Natural killer cell (primary cell): ENCODE data around the gene HTR3D. TPM values are rescaled to one million over a fixed set of nuclear protein-coding genes. Genes with fewer than 3 reads are reported as not detected.

Source experiments
- total RNA-seq, 4 donors: library from RNA; stranded (reverse); fragments of 120-200 nt in 1 of 4; gene quantifications; one replicate each; pipeline versions ENCODE4 v1.2.3 to v1.2.4, GENCODE V29; 2013 to 2022

Gene HTR3D
- total RNA-seq, 3 donors from 2014 or later (not counting 1 experiment from before 2014, with no cell fraction given) = not detected

Other genes with a start within 250 kb of the HTR3D start
- 1 to 10 TPM in 1 of 3 donors, under 1 TPM in 1, not detected in 1; 0.70 to 2.4 TPM for gene MAP6D1, start 206.2 kb upstream of the HTR3D start, total RNA-seq
- gene PARL, start 146.9 kb upstream of the HTR3D start, total RNA-seq = 10 to 100 TPM; 35.1 to 47.1 (median 37.7) TPM
- 10 to 100 TPM; 15.6 to 32.5 (median 27.1) TPM for gene ABCC5, start 13.9 kb upstream of the HTR3D start, total RNA-seq
- gene HTR3C, start 21.3 kb downstream of the HTR3D start, total RNA-seq = not detected
- not detected for gene HTR3E, start 65.3 kb downstream of the HTR3D start, total RNA-seq
- 10 to 100 TPM; 44.5 to 59.4 (median 54.8) TPM for gene EIF2B5, start 103.6 kb downstream of the HTR3D start, total RNA-seq
- 10 to 100 TPM; 59.1 to 77.5 (median 59.7) TPM for gene DVL3, start 123.6 kb downstream of the HTR3D start, total RNA-seq
- gene AP2M1, start 143.1 kb downstream of the HTR3D start, total RNA-seq = 100 to 1,000 TPM; 157 to 188 (median 168) TPM
- 100 to 1,000 TPM; 128 to 168 (median 157) TPM for gene ABCF3, start 154.5 kb downstream of the HTR3D start, total RNA-seq
- gene VWA5B2, start 197.8 kb downstream of the HTR3D start, total RNA-seq = under 1 TPM in 2 of 3 donors, not detected in 1; 0.14 to 0.23 TPM
- 10 to 100 TPM; 18.4 to 21.8 (median 20.4) TPM for gene ALG3, start 217.2 kb downstream of the HTR3D start, total RNA-seq
- gene EEF1AKMT4, start 217.9 kb downstream of the HTR3D start, total RNA-seq = under 1 TPM; 0.73 to 0.80 (median 0.79) TPM
- gene CAMK2N2, start 229.8 kb downstream of the HTR3D start, total RNA-seq = under 1 TPM in 2 of 3 donors, not detected in 1; 0.71 to 0.82 TPM
- gene ECE2, start 244.3 kb downstream of the HTR3D start, total RNA-seq = not detected